ENCODE data around the gene CSTPP1. TPM values are rescaled to one million over a fixed set of nuclear protein-coding genes. Genes with fewer than 3 reads are reported as not detected.
A peak's percentile ranks its signal among the peaks of the same experiment; 100 is the strongest.

Gene CSTPP1
- total RNA-seq, 4 donors from 2014 or later, result 35.3 to 51.9 (median 39.7) TPM

- H3K4me3 ChIP-seq, result no peak overlapping the region
- 80 to 84% methylated on average over 4 of the region's 4 CpGs for WGBS, 2 donors
Measured at GRCh38 chr11:47139878-47140277, 203.3 kb downstream of the CSTPP1 start.

GRCh38 chr11:47143322-47143721, 206.8 kb downstream of the CSTPP1 start:
- no peak overlapping the region for H3K27ac ChIP-seq
- DNase-seq (ENCODE audit: low spot score in 2 of 2), result peak; percentile 43 to 46
- no peaks in the 10 kb centered on the region for H3K27me3 ChIP-seq
- peaks cover 0 to 15% (median 0%) of the 10 kb centered on the region in 4 donors for H3K4me1 ChIP-seq
- WGBS, 2 donors, result 35 to 65% methylated on average over 3 of the region's 3 CpGs
- TF ChIP-seq POLR2A (IDR thresholded peaks at IDR 0.05) (no peak), EP300 (IDR thresholded peaks at IDR 0.05) (no peak), CTCF (IDR thresholded peaks at IDR 0.05) (no peak)
- H3K4me3 ChIP-seq, result no peak overlapping the region
- peaks cover 0 to 13% (median 0%) of the 10 kb centered on the region in 3 donors for H3K36me3 ChIP-seq
- no peaks in the 10 kb centered on the region for H3K9me3 ChIP-seq

More at GRCh38 chr11:47139878-47140277, 203.3 kb downstream of the CSTPP1 start:
- H3K27ac ChIP-seq, result no peak overlapping the region
- H3K9me3 ChIP-seq, result no peaks in the 10 kb centered on the region
- no peak for DNase-seq (ENCODE audit: low spot score in 2 of 2)
- no peaks in the 10 kb centered on the region for H3K27me3 ChIP-seq
- peaks cover 0 to 37% (median 0%) of the 10 kb centered on the region in 4 donors for H3K4me1 ChIP-seq
- peaks cover 0 to 23% (median 0%) of the 10 kb centered on the region in 3 donors for H3K36me3 ChIP-seq
- no peak for TF ChIP-seq CTCF (IDR thresholded peaks at IDR 0.05)
- TF ChIP-seq EP300 (IDR thresholded peaks at IDR 0.05), result no peak
- no peak for TF ChIP-seq POLR2A (IDR thresholded peaks at IDR 0.05)

- DNase-seq (ENCODE audit: low spot score in 2 of 2), result no peak
- H3K36me3 ChIP-seq, result peaks cover 0 to 10% (median 0%) of the 10 kb centered on the region in 3 donors
- H3K4me1 ChIP-seq, result peaks cover 0 to 27% (median 0%) of the 10 kb centered on the region in 4 donors
- WGBS, 2 donors, result 71 to 76% methylated on average over 3 of the region's 3 CpGs
- no peaks in the 10 kb centered on the region for H3K9me3 ChIP-seq
- no peak for TF ChIP-seq EP300 (IDR thresholded peaks at IDR 0.05)
- TF ChIP-seq CTCF (IDR thresholded peaks at IDR 0.05), result no peak
- TF ChIP-seq POLR2A (IDR thresholded peaks at IDR 0.05), result no peak
- no peak overlapping the region for H3K27ac ChIP-seq
- H3K4me3 ChIP-seq, result no peak overlapping the region
- H3K27me3 ChIP-seq, result no peaks in the 10 kb centered on the region
Measured at GRCh38 chr11:47144541-47144940, 208.0 kb downstream of the CSTPP1 start.

- Histone ChIP-seq H3K27ac (peak overlapping the region in 1 of 4 donors; percentile 25), H3K4me1 (peaks cover 0 to 35% (median 0%) of the 10 kb centered on the region in 4 donors), H3K36me3 (peaks cover 0 to 7% (median 0%) of the 10 kb centered on the region in 3 donors), H3K9me3 (no peaks in the 10 kb centered on the region), H3K4me3 (no peak overlapping the region), H3K27me3 (no peaks in the 10 kb centered on the region)
- TF ChIP-seq CTCF (IDR thresholded peaks at IDR 0.05) (no peak), EP300 (IDR thresholded peaks at IDR 0.05) (no peak), POLR2A (IDR thresholded peaks at IDR 0.05) (no peak)
- DNase-seq (ENCODE audit: low spot score in 2 of 2), result no peak
- 72 to 86% methylated on average over 2 of the region's 2 CpGs for WGBS, 2 donors
Measured at GRCh38 chr11:47147250-47147649, 210.7 kb downstream of the CSTPP1 start.

GRCh38 chr11:47147681-47148080, 211.1 kb downstream of the CSTPP1 start:
- H3K4me3 ChIP-seq, result no peak overlapping the region
- TF ChIP-seq CTCF (IDR thresholded peaks at IDR 0.05) (no peak), POLR2A (IDR thresholded peaks at IDR 0.05) (no peak), EP300 (IDR thresholded peaks at IDR 0.05) (no peak)
- DNase-seq (ENCODE audit: low spot score in 2 of 2), result no peak
- peaks cover 0 to 39% (median 2%) of the 10 kb centered on the region in 4 donors for H3K4me1 ChIP-seq
- H3K27me3 ChIP-seq, result no peaks in the 10 kb centered on the region
- no peaks in the 10 kb centered on the region for H3K9me3 ChIP-seq
- WGBS, 2 donors, result 89 to 97% methylated on average over 7 of the region's 7 CpGs
- H3K36me3 ChIP-seq, result peaks cover 0 to 7% (median 0%) of the 10 kb centered on the region in 3 donors
- H3K27ac ChIP-seq, result no peak overlapping the region

Data from tibial nerve (tissue), 4 donors.